ENCODE results near the gene TNFRSF11A. TPM values are rescaled to one million over a fixed set of nuclear protein-coding genes. Genes with fewer than 3 reads are reported as not detected.

TNFRSF11A gene
- total RNA-seq, 1 donor: not detected

GRCh38 chr18:62323483-62324180 is 1.5 kb upstream of the TNFRSF11A start:
- TF ChIP-seq CTCF (IDR thresholded peaks at IDR 0.05; ENCODE audit: insufficient read depth, low read depth, low read length): no peak
- no peak overlapping the region for H3K4me3 ChIP-seq (ENCODE audit: low read depth, low read length)
- no peak for DNase-seq (ENCODE audit: low read depth)

GRCh38 chr18:62324181-62324828 is 805 bp upstream of the TNFRSF11A start:
- no peak overlapping the region for H3K4me3 ChIP-seq (ENCODE audit: low read depth, low read length)
- no peak for DNase-seq (ENCODE audit: low read depth)
- TF ChIP-seq CTCF (IDR thresholded peaks at IDR 0.05; ENCODE audit: insufficient read depth, low read depth, low read length): no peak

- no peak for TF ChIP-seq CTCF (IDR thresholded peaks at IDR 0.05; ENCODE audit: insufficient read depth, low read depth, low read length)
- H3K4me3 ChIP-seq (ENCODE audit: low read depth, low read length): peak overlapping the region; percentile 41
- no peak for DNase-seq (ENCODE audit: low read depth)
These were observed 916 bp downstream of the TNFRSF11A start for GRCh38 chr18:62325806-62326645.

- no peak for DNase-seq (ENCODE audit: low read depth)
- no peak for TF ChIP-seq CTCF (IDR thresholded peaks at IDR 0.05; ENCODE audit: insufficient read depth, low read depth, low read length)
- no peak overlapping the region for H3K4me3 ChIP-seq (ENCODE audit: low read depth, low read length)
These were observed 1.7 kb downstream of the TNFRSF11A start for GRCh38 chr18:62326646-62327348.

GRCh38 chr18:62327977-62328376 is 2.9 kb downstream of the TNFRSF11A start:
- no peak for DNase-seq (ENCODE audit: low read depth)
- H3K4me3 ChIP-seq (ENCODE audit: low read depth, low read length): no peak overlapping the region
- TF ChIP-seq CTCF (IDR thresholded peaks at IDR 0.05; ENCODE audit: insufficient read depth, low read depth, low read length): no peak
